Endothelial cell of umbilical vein (primary cell): Measurements from ENCODE around the gene GRK5. TPM values are rescaled to one million over a fixed set of nuclear protein-coding genes. Genes with fewer than 3 reads are reported as not detected.

Experiments used
- BruUV-seq: library from RNA; stranded (reverse); fragments of 400-500 nt; replicated peaks from 2 replicates; lab custom pipeline; 2021; lab: Mats Ljungman, UMichigan
- CTCF ChIA-PET: fragments of 300-600, 350-600 bp; sonication (Branson Sonifier 250); formaldehyde crosslinking; loops from one replicate; lab custom pipeline; 2021; ENCODE audit warnings: antibody characterized with exemption, inconsistent platforms; lab: Charles Lee
- POLR2A ChIA-PET: fragments of 300-600, 350-600 bp; sonication (Branson Sonifier 250); formaldehyde crosslinking; loops from one replicate; lab custom pipeline; 2021; ENCODE audit warnings: antibody characterized with exemption, inconsistent platforms; lab: Charles Lee
- DNase-seq: peaks from one replicate; pipeline ENCODE4 v3.0.0-alpha.2; 2011; ENCODE audit warnings: low read depth, low spot score
- FAIRE-seq: peaks from 2 replicates; lab custom pipeline; 2011; peaks lifted over from hg19 to GRCh38; lab: Jason Lieb, UNC
- H2AFZ ChIP-seq: 2 replicates; pipeline ENCODE4 v1.6.0; 2012; ENCODE audit warnings: low read depth, low read length, control low read depth, inconsistent platforms
- H3K27ac ChIP-seq: 2 replicates; pipeline ENCODE4 v1.5.1; 2011; ENCODE audit warnings: low read depth, mild to moderate bottlenecking, control low read depth, low read length, moderate library complexity; ENCODE audit not compliant: insufficient read depth
- H3K27me3 ChIP-seq, 2 experiments: 2 replicates each; pipeline versions ENCODE4 v1.6.0 to v1.6.1; 2011; ENCODE audit warnings: low read length in 2 of 2, mixed read lengths in 1 of 2; ENCODE audit not compliant: control insufficient read depth in 2 of 2, insufficient read depth in 2 of 2
- H3K36me3 ChIP-seq, 2 experiments: 2 replicates in 1 of 2; 3 replicates in 1 of 2; pipeline ENCODE4 v1.5.1; 2011; ENCODE audit warnings: low read length in 2 of 2, mild to moderate bottlenecking in 1 of 2, moderate library complexity in 1 of 2; ENCODE audit not compliant: control insufficient read depth in 2 of 2, insufficient read depth in 2 of 2; ENCODE audit errors: extremely low read depth in 1 of 2
- H3K4me1 ChIP-seq: 3 replicates; pipeline ENCODE4 v1.5.1; 2011; ENCODE audit warnings: mild to moderate bottlenecking, low read length; ENCODE audit not compliant: control insufficient read depth, insufficient read depth; ENCODE audit errors: extremely low read depth
- H3K4me2 ChIP-seq: 2 replicates; pipeline ENCODE4 v1.6.1; 2011; ENCODE audit warnings: low read length, control low read depth, mixed read lengths; ENCODE audit not compliant: insufficient read depth
- H3K4me3 ChIP-seq, 3 experiments: fragments of 200-600 bp in 1 of 3; sonication (generic), shearing (Covaris generic) in 1 of 3; replicated peaks in 1 of 3; 2 replicates each; pipeline ENCODE4 v1.5.1; 2011 to 2016; ENCODE audit warnings: control low read depth in 3 of 3, low read length in 3 of 3, mild to moderate bottlenecking in 2 of 3, inconsistent platforms in 1 of 3, low read depth in 1 of 3, moderate library complexity in 1 of 3; ENCODE audit not compliant: insufficient read depth in 1 of 3
- H3K79me2 ChIP-seq: 2 replicates; pipeline ENCODE4 v1.6.0; 2012; ENCODE audit warnings: low read length, inconsistent platforms; ENCODE audit not compliant: control insufficient read depth, insufficient read depth
- H3K9ac ChIP-seq: replicated peaks from 2 replicates; pipeline ENCODE3; 2011; ENCODE audit warnings: low read length, control low read depth; ENCODE audit not compliant: insufficient read depth; ENCODE audit errors: extremely low read depth
- H3K9me1 ChIP-seq: replicated peaks from 3 replicates; pipeline ENCODE4 v1.6.0; 2011; ENCODE audit warnings: mild to moderate bottlenecking, low read length; ENCODE audit not compliant: control insufficient read depth, insufficient read depth; ENCODE audit errors: extremely low read depth
- H3K9me3 ChIP-seq: replicated peaks from 2 replicates; pipeline ENCODE4 v1.5.1; 2012; ENCODE audit warnings: low read length, inconsistent platforms; ENCODE audit not compliant: control insufficient read depth, insufficient read depth
- H4K20me1 ChIP-seq: replicated peaks from 2 replicates; pipeline ENCODE3; 2011; ENCODE audit warnings: mild to moderate bottlenecking, low read length; ENCODE audit not compliant: control insufficient read depth, insufficient read depth; ENCODE audit errors: extremely low read depth
- CTCF ChIP-seq, 2 donors: IDR thresholded peaks; 1 replicate in 1 of 2; 2 replicates in 1 of 2; pipeline ENCODE4 v1.5.1; 2011; ENCODE audit warnings: low read length in 2 of 2, mild to moderate bottlenecking in 2 of 2, moderate library complexity in 2 of 2, control low read depth in 1 of 2, inconsistent platforms in 1 of 2, low read depth in 1 of 2; ENCODE audit not compliant: insufficient read depth in 1 of 2; ENCODE audit errors: extremely low read depth in 1 of 2
- EZH2 ChIP-seq: IDR thresholded peaks from 2 replicates; pipeline ENCODE4 v1.6.1; 2012; ENCODE audit warnings: borderline replicate concordance, low read depth, mild to moderate bottlenecking, moderate library complexity, low read length, inconsistent platforms; ENCODE audit not compliant: severe bottlenecking
- FOS ChIP-seq: IDR thresholded peaks from 2 replicates; pipeline ENCODE4 v1.6.1; 2011; ENCODE audit warnings: mild to moderate bottlenecking, low read length, moderate library complexity, borderline replicate concordance; ENCODE audit not compliant: insufficient read depth
- GATA2 ChIP-seq: IDR thresholded peaks from 2 replicates; pipeline ENCODE4 v1.7.0; 2011; ENCODE audit warnings: low read depth, mild to moderate bottlenecking, moderate library complexity, mixed read lengths, low read length; ENCODE audit not compliant: insufficient read length, insufficient read depth
- JUN ChIP-seq: IDR thresholded peaks from 2 replicates; pipeline ENCODE4 v1.6.1; 2011; ENCODE audit warnings: borderline replicate concordance, low read depth; ENCODE audit not compliant: insufficient read length, insufficient read depth
- MAX ChIP-seq: IDR thresholded peaks from 2 replicates; pipeline ENCODE4 v1.6.1; 2011; ENCODE audit not compliant: insufficient read depth, insufficient read length
- MYC ChIP-seq: IDR thresholded peaks from one replicate; pipeline ENCODE4 v1.6.1; 2011; ENCODE audit warnings: mild to moderate bottlenecking, low read depth, low read length
- POLR2A ChIP-seq: IDR thresholded peaks from 2 replicates; pipeline ENCODE4 v1.6.1; 2012; ENCODE audit warnings: low read depth, mild to moderate bottlenecking, control low read depth, low read length
- POLR2AphosphoS5 ChIP-seq: IDR thresholded peaks from 2 replicates; pipeline ENCODE4 v1.6.1; 2012; ENCODE audit warnings: low read depth, mild to moderate bottlenecking, control low read depth, low read length, moderate library complexity; ENCODE audit not compliant: insufficient read depth
- dilution Hi-C: fragments of 300-500 bp; cut with MboI; formaldehyde crosslinking; loops from one replicate; pipeline ENCODE4 v1.15.0; 2019; ENCODE audit warnings: low sequenced_read_pairs; ENCODE audit not compliant: extremely low pct_ligation_motif_present
- intact Hi-C: fragments of 100-400 bp; cut with micrococcal nuclease; formaldehyde crosslinking; loops from one replicate; pipeline ENCODE4 v1.10.0; 2022
- polyA plus RNA-seq, 4 experiments: library from polyadenylated mRNA; depleted of rRNA in 3 of 4; stranded (reverse) in 3 of 4; unstranded in 1 of 4; fragments of >200 nt; gene quantifications; 2 replicates each; pipeline versions ENCODE4 v1.2.1 to v1.2.3, GENCODE V29; 2011 to 2012; ENCODE audit warnings: missing spikeins in 1 of 4
- total RNA-seq: library from RNA; stranded (reverse); gene quantifications from 2 replicates; pipeline ENCODE4 v1.2.3, GENCODE V29; 2021

Gene GRK5
- total and polyA plus RNA-seq, 2 donors (not counting 3 experiments of a cell fraction or from before 2014, with no cell fraction given): 13.1 to 29.5 TPM

GRCh38 chr10:119478111-119478802 is 270.9 kb downstream of the GRK5 start:
- CTCF ChIA-PET: interaction anchor here (4.7 kb wide), 1 partner anchor 11 kb away, joined by 30 read pairs; no protein-coding TSS in a partner anchor
- no peaks in the 10 kb centered on the region for H3K9me3 ChIP-seq
- DNase-seq (no peak), FAIRE-seq (no peak)
- no peaks in the 10 kb centered on the region for H3K79me2 ChIP-seq
- H3K36me3 ChIP-seq: no peaks in the 10 kb centered on the region
- H2AFZ ChIP-seq: no peak overlapping the region
- intact Hi-C loops: no loop called here
- dilution Hi-C loops: no loop called here
- POLR2A ChIA-PET: no interaction called here
- no peaks in the 10 kb centered on the region for H3K9me1 ChIP-seq
- H4K20me1 ChIP-seq: no peaks in the 10 kb centered on the region
- H3K4me1 ChIP-seq: no peaks in the 10 kb centered on the region
- BruUV-seq: no TSS peak
- H3K9ac ChIP-seq: no peak overlapping the region
- TF ChIP-seq POLR2A (no peak), MYC (no peak), GATA2 (no peak), POLR2AphosphoS5 (no peak), FOS (no peak), CTCF (IDR thresholded peaks at IDR 0.05; ENCODE audit: extremely low read depth in 1 of 2, insufficient read depth in 1 of 2, low read depth in 1 of 2, low read length in 2 of 2) (no peak), MAX (no peak), EZH2 (no peak), JUN (no peak)
- H3K27ac ChIP-seq: no peak overlapping the region
- no peak overlapping the region for H3K4me3 ChIP-seq
- H3K4me2 ChIP-seq: no peak overlapping the region
- peaks cover 27 to 30% of the 10 kb centered on the region in 2 experiments for H3K27me3 ChIP-seq
